HUDEP-2 (cell line): ENCODE measurements around the gene SLCO2B1.

Source experiments
- DNase-seq, 76 experiments: peaks; one replicate each; lab custom pipeline; 2025; ENCODE audit not compliant: unreplicated experiment in 76 of 76; lab: John Stamatoyannopoulos, UW

SLCO2B1 gene

DNA sequence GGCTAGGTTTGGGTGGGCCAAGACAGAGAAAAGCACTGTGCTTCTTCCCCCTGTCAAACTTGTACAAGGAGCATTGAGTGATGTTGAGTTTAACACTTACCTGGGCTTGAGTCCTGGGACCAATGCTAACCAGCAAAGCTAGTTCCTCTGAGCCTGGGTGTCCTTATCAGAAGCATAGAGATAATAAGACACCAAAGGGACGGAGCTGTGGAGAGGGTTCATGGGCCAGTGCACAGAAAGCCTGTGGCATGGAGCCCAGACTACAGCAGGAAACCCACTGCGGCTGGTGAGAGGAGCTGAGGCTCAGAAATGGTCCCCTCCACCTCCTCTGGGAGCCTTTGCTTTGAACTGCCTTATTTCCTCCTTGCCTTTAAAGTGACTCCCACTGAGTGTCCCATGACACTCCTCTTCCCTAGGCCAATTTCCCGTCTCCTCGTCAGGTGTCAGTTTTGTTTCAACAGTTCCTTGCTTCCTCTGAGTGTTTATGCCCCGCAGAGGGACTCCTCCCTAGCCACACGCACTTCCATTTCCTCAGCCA is 9.4 kb downstream of the SLCO2B1 start:
- no peak for DNase-seq

DNA sequence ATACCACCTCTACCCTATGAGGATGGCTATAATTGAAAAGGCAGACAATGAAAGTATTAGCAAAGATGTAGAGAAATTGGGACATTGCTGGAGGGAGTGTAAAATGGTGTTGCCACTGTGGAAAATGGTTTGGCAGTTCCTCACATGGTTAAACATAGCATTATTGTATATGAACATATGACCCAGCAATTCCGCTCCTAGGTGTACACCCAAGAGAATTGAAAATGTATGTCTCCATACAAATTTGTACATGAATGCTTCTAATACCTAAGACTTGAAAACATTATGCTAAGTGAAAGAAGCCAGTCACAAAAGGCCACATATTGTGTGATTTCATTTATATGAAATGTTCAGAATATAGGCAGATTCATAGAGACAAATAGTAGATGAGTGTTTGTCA is 10.0 kb downstream of the SLCO2B1 start:
- DNase-seq = no peak

DNA sequence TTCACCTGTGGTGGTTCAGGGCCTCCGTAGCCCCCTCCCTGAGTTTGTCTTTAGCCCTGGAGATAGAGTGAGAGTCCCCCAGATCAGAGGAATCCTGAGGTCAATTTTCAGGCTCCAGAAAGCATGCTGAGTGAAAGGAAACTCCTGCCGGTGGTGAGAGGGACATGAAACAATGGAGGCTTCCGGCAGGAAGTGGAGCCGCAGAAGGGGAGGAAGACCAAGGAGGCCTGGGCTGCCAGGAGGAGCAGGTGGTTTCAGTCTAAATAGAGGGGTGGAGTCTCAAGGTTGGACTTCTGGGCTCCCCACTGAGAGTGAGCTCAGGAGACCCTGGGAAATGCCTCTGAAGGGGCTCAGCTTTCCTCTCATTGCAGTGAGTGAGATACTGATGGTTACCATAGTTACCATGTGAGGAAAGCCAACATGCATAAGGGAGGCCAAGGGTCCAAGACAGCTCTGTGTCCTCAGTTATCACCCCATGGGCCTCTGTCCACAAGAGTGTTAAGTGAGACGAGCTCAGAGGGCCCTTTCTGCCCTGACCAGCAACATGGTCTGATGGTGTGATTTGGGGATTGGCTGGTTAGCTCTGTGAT is 10.7 kb downstream of the SLCO2B1 start:
- DNase-seq = no peak

DNA sequence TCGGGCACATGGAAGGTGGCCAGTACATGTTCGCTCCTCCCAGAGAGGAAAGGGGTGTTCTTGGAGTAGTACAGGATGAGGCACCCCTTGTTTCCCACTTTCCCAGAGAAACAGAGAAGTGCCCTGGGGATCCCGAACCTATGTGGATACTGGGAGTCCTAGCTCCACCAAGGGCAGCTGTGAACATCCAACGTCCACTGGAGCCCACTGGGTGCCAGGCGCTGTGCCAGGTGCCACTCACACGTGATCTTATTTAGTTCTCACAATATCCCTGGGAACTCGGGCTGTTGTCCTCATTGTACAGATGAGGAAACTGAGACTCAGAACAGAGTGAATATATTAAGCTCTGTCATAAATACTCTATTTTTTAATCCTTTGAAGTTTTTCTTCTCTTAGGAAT is 12.0 kb downstream of the SLCO2B1 start:
- no peak for DNase-seq

DNA sequence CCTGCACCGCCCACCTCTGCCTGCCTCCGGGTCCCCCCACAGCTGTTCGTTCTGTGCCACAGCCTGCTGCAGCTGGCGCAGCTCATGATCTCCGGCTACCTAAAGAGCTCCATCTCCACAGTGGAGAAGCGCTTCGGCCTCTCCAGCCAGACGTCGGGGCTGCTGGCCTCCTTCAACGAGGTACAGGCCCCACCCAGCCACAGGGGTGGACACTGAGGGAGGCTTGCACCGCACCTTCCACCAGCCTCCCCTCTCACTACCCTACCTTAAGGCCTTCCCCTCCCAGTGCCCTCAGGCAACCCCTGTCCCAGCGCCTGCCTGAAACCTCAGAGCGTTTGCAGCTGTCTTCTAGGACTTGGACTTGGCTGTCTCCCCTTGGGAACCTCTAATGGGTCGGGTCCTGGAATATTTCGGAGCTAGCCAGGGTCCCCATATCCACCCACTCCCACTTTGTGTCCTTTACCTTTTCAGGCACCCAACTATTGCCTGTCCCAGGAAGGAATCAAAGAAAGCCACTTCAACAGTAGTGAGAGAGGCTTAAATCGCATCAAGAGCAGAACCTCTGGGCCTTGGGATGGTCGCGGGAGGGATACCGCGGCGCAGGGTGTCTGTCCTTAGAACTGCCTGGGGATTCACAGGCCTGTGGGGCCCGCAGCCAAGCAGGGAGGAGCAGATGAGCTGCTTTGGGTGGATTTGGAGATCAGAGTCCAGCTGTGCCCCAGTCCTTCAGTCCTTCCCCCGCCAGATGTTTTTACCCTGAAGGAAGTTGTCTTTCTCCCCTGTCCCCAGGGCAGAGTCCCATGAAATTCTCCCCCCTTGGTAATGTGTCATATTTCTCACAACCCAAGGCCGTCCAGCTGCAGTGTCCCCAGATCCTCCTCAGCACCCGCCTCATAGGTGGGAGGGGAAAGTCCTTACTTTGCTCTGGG is 13.3 kb downstream of the SLCO2B1 start:
- no peak for DNase-seq

- no peak for DNase-seq
Measured at GRCh38 chr11:75165721-75166120, 14.8 kb downstream of the SLCO2B1 start.

- no peak for DNase-seq
Measured at GRCh38 chr11:75166791-75167190, 15.9 kb downstream of the SLCO2B1 start.

- DNase-seq = no peak
Measured at GRCh38 chr11:75167617-75168016, 16.7 kb downstream of the SLCO2B1 start.

GRCh38 chr11:75169101-75169885 is 18.4 kb downstream of the SLCO2B1 start:
- no peak for DNase-seq

- no peak for DNase-seq
Measured at GRCh38 chr11:75170516-75171201, 19.8 kb downstream of the SLCO2B1 start.

GRCh38 chr11:75173336-75173735 is 22.4 kb downstream of the SLCO2B1 start:
- DNase-seq = no peak

DNA sequence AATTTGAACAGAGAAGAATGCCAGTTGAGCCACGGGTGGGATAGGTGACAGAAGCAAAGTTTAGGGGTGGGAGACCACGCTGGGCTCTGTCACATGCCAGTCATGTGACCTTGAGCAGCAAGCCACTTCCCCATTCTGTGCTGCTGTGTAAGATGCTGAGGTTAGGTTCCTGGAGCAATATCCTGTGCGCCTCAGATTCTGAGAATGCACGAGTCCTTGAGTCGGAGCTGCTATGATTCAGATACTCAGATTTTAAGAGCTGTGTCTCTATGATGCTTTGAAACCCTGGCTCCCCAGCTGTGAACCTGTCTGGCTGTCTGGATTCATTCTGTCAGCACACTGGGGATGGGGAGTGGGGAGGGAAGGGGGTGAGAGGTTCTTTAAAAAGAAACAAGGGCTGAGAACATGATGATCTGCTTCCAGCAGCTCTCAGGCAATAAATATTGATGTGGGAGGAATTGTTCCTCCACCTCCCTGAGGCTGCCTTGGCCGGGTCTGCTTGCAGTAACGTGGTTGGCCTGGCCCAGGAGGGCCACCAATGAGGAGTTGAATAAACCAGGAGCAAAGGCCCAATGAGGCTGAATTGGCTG is 24.0 kb downstream of the SLCO2B1 start:
- no peak for DNase-seq

DNA sequence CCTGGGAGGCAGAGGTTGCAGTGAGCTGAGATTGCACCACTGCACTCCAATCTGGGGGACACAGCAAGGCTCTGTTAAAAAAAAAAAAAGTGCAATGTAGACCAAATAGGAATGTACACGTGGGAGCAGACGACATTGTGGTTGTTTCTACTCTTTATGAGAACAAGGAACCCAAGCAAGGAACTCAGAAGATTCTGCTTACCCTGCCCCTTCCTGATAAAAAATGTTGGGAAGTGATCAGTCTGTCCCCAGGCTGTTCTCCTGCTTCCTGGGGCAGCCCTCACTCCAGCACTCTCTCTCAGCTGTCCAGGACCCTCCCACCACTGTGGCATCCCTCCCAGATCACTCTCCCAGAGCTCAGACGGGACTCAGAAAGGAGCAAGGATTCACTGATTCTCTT is 31.8 kb downstream of the SLCO2B1 start:
- DNase-seq = no peak

- DNase-seq = no peak
Measured at GRCh38 chr11:75184051-75184450, 33.1 kb downstream of the SLCO2B1 start.

DNA sequence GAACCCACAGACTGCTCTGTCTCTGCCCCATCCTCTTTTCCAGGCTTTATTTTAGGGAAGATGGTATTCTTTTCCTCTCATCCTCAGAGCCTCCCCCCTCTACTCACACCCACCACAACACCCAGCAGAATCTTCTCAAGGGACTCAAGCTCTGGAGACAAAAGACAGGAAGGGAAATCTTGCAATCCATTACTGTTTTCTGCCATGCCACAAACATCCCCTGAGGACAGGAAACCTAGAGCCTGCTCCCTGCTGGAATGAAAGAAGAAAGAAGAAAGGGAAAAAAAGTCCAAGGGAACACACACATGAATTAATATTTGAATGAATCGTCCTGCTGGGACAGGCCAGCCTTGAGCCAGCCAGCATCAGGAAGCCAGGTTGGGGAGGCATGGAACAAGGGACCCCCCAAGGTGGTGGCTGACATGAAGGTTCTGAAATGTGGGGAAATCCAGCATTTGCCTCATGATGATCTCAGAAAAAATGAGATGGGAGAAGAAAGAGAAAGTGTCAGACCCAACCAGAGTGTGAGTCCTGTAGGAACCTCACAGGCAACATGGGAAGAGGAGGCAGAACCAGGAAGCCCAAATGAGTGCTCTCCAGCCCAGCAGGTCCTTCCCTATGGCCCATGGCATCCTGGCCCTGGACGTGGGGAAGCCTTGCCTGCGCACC is 34.0 kb downstream of the SLCO2B1 start:
- DNase-seq = no peak

DNA sequence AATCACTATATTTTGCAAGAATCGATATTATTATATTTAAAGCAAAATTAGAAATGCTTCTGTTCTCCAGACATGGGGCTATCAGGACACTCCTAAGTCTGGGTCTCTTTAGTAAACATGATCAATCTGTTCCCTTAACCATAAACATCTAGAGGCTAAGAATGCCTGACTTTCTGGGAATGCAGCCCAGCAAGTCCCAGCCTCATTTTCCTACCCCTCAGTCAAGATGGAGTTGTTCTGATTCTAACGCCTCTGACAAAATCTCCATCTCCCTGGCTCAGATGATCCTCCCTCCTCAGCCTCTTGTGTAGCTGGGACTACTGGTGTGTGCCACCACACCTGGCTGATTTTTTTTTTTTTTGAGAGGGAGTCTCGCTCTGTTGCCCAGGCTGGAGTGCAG is 35.0 kb downstream of the SLCO2B1 start:
- DNase-seq = no peak

- no peak for DNase-seq
Measured at GRCh38 chr11:75186999-75187398, 36.1 kb downstream of the SLCO2B1 start.

DNA sequence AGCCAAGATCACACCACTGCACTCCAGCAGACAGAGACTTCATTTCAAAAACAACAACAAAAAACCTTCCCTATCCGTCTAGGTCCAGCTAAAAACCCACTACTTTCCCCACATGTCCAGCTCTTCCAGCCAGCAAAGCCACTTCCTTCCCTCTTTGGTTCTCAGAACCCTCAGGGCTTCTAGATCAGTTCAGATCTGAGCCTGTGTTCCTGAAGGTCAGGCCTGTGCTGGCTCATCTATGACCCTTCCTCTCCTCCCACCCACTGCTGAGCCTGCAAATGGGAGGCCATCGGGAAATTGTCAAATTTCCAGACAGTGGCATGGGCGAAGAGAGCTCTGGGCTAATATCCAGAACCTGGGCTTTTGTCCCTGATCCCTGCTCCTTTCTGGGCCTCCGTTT is 37.8 kb downstream of the SLCO2B1 start:
- DNase-seq = no peak

DNA sequence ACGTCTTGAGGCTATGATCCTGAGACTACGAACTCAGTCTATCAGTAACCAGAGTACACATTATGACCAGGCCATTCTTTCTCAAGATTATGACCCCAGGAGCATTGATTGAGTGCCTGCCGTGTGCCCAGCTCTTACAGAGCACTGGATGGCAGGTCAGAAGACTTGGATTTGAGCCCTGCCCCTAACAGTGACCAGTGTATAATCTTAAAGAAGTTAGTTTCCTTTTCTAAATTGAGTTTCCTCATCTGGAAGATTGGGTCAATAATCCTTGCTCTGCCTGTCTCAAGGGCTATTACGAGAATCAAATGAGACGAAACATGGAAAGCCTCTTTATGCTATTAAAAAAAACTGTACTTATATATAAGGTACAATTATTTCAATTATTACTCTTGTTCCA is 38.2 kb downstream of the SLCO2B1 start:
- no peak for DNase-seq

DNA sequence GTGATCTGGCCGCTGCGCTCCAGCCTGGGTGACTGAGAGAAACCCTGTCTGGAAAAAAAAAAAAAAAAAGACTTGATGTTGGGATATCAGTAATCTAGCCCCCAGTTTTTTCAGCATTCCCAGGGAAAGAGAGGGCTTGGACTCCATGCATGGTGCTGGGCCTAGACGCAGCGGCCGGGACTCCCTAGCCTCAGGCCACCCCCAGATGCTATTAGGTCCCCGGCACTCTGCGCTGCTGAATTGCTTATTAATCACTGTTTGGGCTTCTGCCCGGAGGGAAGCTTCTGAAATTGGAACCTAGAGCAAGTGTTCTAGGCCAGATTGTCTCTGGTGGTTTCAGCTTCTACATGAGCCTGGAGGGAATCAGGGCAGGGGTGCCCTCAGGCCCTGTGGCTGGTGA is 39.0 kb downstream of the SLCO2B1 start:
- DNase-seq = no peak
